Panc1 (cell line): ENCODE data around the gene NPC1L1. TPM values are rescaled to one million over a fixed set of nuclear protein-coding genes. Genes with fewer than 3 reads are reported as not detected.

Experiments used
- ATAC-seq: fragments of 200-7000 bp; cut with Tn5 transposase; 2 replicates; pipeline ENCODE4 v1.9.1; 2020; ENCODE audit warnings: mild to moderate bottlenecking, moderate library complexity
- BruUV-seq: library from RNA; stranded (reverse); fragments of 400-500 nt; replicated peaks from 2 replicates; lab custom pipeline; 2021; lab: Mats Ljungman, UMichigan
- CTCF ChIA-PET: fragments of 300-600 bp; sonication (Branson Sonifier 250); formaldehyde crosslinking; loops from one replicate; lab custom pipeline; 2022; ENCODE audit warnings: antibody characterized with exemption; lab: Charles Lee
- POLR2A ChIA-PET: fragments of 300-600 bp; sonication (Branson Sonifier 250); formaldehyde crosslinking; loops from one replicate; lab custom pipeline; 2022; ENCODE audit warnings: antibody characterized with exemption; lab: Charles Lee
- DNase-seq: peaks from one replicate; pipeline ENCODE4 v3.0.0-alpha.2; 2010; ENCODE audit warnings: low read depth, low spot score
- H3K27ac ChIP-seq: 2 replicates; pipeline ENCODE4 v1.5.1; 2011; ENCODE audit warnings: mild to moderate bottlenecking, low read length, inconsistent platforms
- H3K27me3 ChIP-seq: fragments of 200-500 bp; sonication (Bioruptor generic); 2 replicates; pipeline ENCODE4 v1.6.0; 2014; ENCODE audit warnings: low read length, inconsistent platforms; ENCODE audit not compliant: control insufficient read depth, insufficient read depth
- H3K36me3 ChIP-seq: fragments of 200-500 bp; sonication (Bioruptor generic); 2 replicates; pipeline ENCODE4 v1.5.1; 2014; ENCODE audit warnings: inconsistent platforms, mild to moderate bottlenecking, low read length, moderate library complexity; ENCODE audit not compliant: control insufficient read depth, insufficient read depth
- H3K4me1 ChIP-seq: 2 replicates; pipeline ENCODE4 v1.5.1; 2011; ENCODE audit warnings: inconsistent platforms, mild to moderate bottlenecking, low read length, moderate library complexity; ENCODE audit not compliant: control insufficient read depth, insufficient read depth
- H3K4me3 ChIP-seq, 2 experiments: 2 replicates each; pipeline ENCODE4 v1.5.1; 2011 to 2012; ENCODE audit warnings: low read depth in 2 of 2, low read length in 2 of 2, mild to moderate bottlenecking in 2 of 2, inconsistent platforms in 1 of 2, moderate library complexity in 1 of 2
- H3K9me3 ChIP-seq: fragments of 200-500 bp; sonication (Bioruptor generic); 2 replicates; pipeline ENCODE4 v1.5.1; 2014; ENCODE audit warnings: low read depth, mild to moderate bottlenecking, inconsistent platforms, low read length, moderate library complexity; ENCODE audit not compliant: control insufficient read depth, insufficient read depth
- CTCF ChIP-seq: fragments of 450-650 bp; IDR thresholded peaks from 2 replicates; pipeline ENCODE4 v1.5.1; 2017; ENCODE audit warnings: mild to moderate bottlenecking
- POLR2AphosphoS5 ChIP-seq: IDR thresholded peaks from 2 replicates; pipeline ENCODE4 v1.6.1; 2012; ENCODE audit warnings: mild to moderate bottlenecking, low read depth, low read length, moderate library complexity
- REST ChIP-seq, 2 experiments: IDR thresholded peaks; 2 replicates each; pipeline ENCODE4 v1.6.1; 2011 to 2012; ENCODE audit warnings: low read depth in 2 of 2, control low read depth in 1 of 2, low read length in 1 of 2, mild to moderate bottlenecking in 1 of 2, moderate library complexity in 1 of 2; ENCODE audit not compliant: insufficient read depth in 1 of 2
- SIN3A ChIP-seq: IDR thresholded peaks from 2 replicates; pipeline ENCODE4 v1.6.1; 2012; ENCODE audit warnings: low read depth, mild to moderate bottlenecking, low read length, moderate library complexity, borderline replicate concordance; ENCODE audit not compliant: insufficient read depth
- TCF7L2 ChIP-seq: IDR thresholded peaks from 2 replicates; pipeline ENCODE4 v1.6.1; 2011; ENCODE audit warnings: mild to moderate bottlenecking, low read depth, low read length, inconsistent platforms
- in situ Hi-C: cut with HindIII; loops from 2 replicates; pipeline ENCODE4 v1.10.0; 2016; ENCODE audit warnings: low sequenced_read_pairs, low pct_unique_long_range_greater_than_20kb
- intact Hi-C: fragments of 100-400 bp; cut with micrococcal nuclease; formaldehyde crosslinking; loops from one replicate; pipeline ENCODE4 v1.10.0; 2022; ENCODE audit not compliant: unreplicated experiment
- total RNA-seq: library from RNA; stranded (reverse); gene quantifications from one replicate; pipeline ENCODE4 v1.2.1, GENCODE V29; 2021; ENCODE audit not compliant: unreplicated experiment

NPC1L1 gene
- total RNA-seq, 1 experiment from 2014 or later = not detected

- ChIA-PET CTCF (interaction anchor here (0.5 to 1.1 kb wide), 2 partner anchors 12 to 31 kb away, joined by 3 to 4 read pairs; no protein-coding TSS in a partner anchor), POLR2A (no interaction called here)
- H3K4me1 ChIP-seq = peaks cover 6% of the 10 kb centered on the region; the same call in 1 of the 2 replicates
- intact Hi-C loops (loop anchor here (10.0 kb wide), 1 partner anchor 322 kb away; no protein-coding TSS in a partner anchor), in situ Hi-C loops (no loop called here)
- ATAC-seq = no peak
- no peak overlapping the region for H3K27ac ChIP-seq
- no peak for DNase-seq
- no peak overlapping the region for H3K4me3 ChIP-seq
- peaks cover 18% of the 10 kb centered on the region for H3K36me3 ChIP-seq
- H3K27me3 ChIP-seq = no peaks in the 10 kb centered on the region
- no peaks in the 10 kb centered on the region for H3K9me3 ChIP-seq
- BruUV-seq = no TSS peak
- TF ChIP-seq CTCF (no peak), POLR2AphosphoS5 (no peak), REST (IDR thresholded peaks at IDR 0.05; ENCODE audit: insufficient read depth in 1 of 2, low read depth in 2 of 2, low read length in 1 of 2) (no peak), SIN3A (no peak), TCF7L2 (no peak)
Measured at GRCh38 chr7:44566680-44567079, 25.6 kb upstream of the NPC1L1 start.

- ATAC-seq = peak; percentile 75
- intact Hi-C loops = loop anchor here (10.0 kb wide), 1 partner anchor 321 kb away; no protein-coding TSS in a partner anchor
- H3K4me3 ChIP-seq = no peak overlapping the region
- no peak for DNase-seq
- H3K4me1 ChIP-seq = peaks cover 6% of the 10 kb centered on the region; the same call in 1 of the 2 replicates
- in situ Hi-C loops = no loop called here
- TF ChIP-seq REST (IDR thresholded peaks at IDR 0.05; ENCODE audit: insufficient read depth in 1 of 2, low read depth in 2 of 2, low read length in 1 of 2) (no peak), TCF7L2 (no peak), POLR2AphosphoS5 (no peak), SIN3A (no peak), CTCF (no peak)
- H3K36me3 ChIP-seq = peaks cover 17% of the 10 kb centered on the region; the same call in 1 of the 2 replicates
- no peaks in the 10 kb centered on the region for H3K9me3 ChIP-seq
- BruUV-seq = no TSS peak
- CTCF ChIA-PET = interaction anchor here (0.6 to 1.7 kb wide), 5 partner anchors 12 to 325 kb away, joined by 3 to 13 read pairs (median 4); no protein-coding TSS in a partner anchor
- no peak overlapping the region for H3K27ac ChIP-seq
- POLR2A ChIA-PET = no interaction called here
- H3K27me3 ChIP-seq = no peaks in the 10 kb centered on the region
Measured at GRCh38 chr7:44565795-44566559, 24.8 kb upstream of the NPC1L1 start.
